Mesothelial cell of epicardium (in vitro differentiated cells): ENCODE data around the gene ZNF219. TPM values are rescaled to one million over a fixed set of nuclear protein-coding genes. Genes with fewer than 3 reads are reported as not detected.

Source experiments
- DNase-seq, 2 experiments: peaks; one replicate each; pipeline ENCODE4 v3.0.0; 2021; ENCODE audit warnings: low spot score in 2 of 2; ENCODE audit not compliant: unreplicated experiment in 2 of 2
- H3K27ac Mint-ChIP-seq: 2 replicates; pipeline ENCODE4 v1.8.0; 2021; ENCODE audit warnings: mixed read lengths
- H3K27me3 Mint-ChIP-seq: 2 replicates; pipeline ENCODE4 v1.8.0; 2021; ENCODE audit warnings: low read depth, mixed read lengths
- H3K36me3 Mint-ChIP-seq: 2 replicates; pipeline ENCODE4 v1.8.0; 2021; ENCODE audit warnings: mixed read lengths
- H3K4me1 Mint-ChIP-seq: 2 replicates; pipeline ENCODE4 v1.8.0; 2021; ENCODE audit warnings: mixed read lengths
- H3K4me3 Mint-ChIP-seq: 2 replicates; pipeline ENCODE4 v1.8.0; 2021; ENCODE audit warnings: mild to moderate bottlenecking, moderate library complexity, mixed read lengths
- H3K9me3 Mint-ChIP-seq: 2 replicates; pipeline ENCODE4 v1.8.0; 2021; ENCODE audit warnings: mixed read lengths
- CTCF ChIP-seq: fragments of 200-600 bp; sonication (generic); IDR thresholded peaks from one replicate; pipeline ENCODE4 v1.5.0; 2021; ENCODE audit warnings: antibody characterized with exemption; ENCODE audit not compliant: unreplicated experiment
- total RNA-seq: library from RNA; stranded (reverse); gene quantifications from 3 replicates; pipeline ENCODE4 v1.2.1, GENCODE V29; 2021

ZNF219 gene
- total RNA-seq, 1 donor from 2014 or later = 75.2 TPM

- Mint-ChIP-seq H3K4me1 (peaks cover 36% of the 10 kb centered on the region), H3K36me3 (no peaks in the 10 kb centered on the region), H3K27me3 (no peaks in the 10 kb centered on the region), H3K27ac (no peak overlapping the region), H3K9me3 (no peaks in the 10 kb centered on the region), H3K4me3 (no peak overlapping the region)
- TF ChIP-seq CTCF = no peak
- no peak for DNase-seq
These were observed 11.1 kb upstream of the ZNF219 start for GRCh38 chr14:21109377-21110138.

- Mint-ChIP-seq H3K4me3 (no peak overlapping the region), H3K4me1 (peaks cover 38% of the 10 kb centered on the region), H3K27ac (no peak overlapping the region), H3K27me3 (no peaks in the 10 kb centered on the region), H3K36me3 (no peaks in the 10 kb centered on the region), H3K9me3 (no peaks in the 10 kb centered on the region)
- no peak for TF ChIP-seq CTCF
- no peak for DNase-seq
These were observed 10.3 kb upstream of the ZNF219 start for GRCh38 chr14:21108791-21109190.

- no peak for TF ChIP-seq CTCF
- H3K36me3 Mint-ChIP-seq = no peaks in the 10 kb centered on the region
- no peaks in the 10 kb centered on the region for H3K9me3 Mint-ChIP-seq
- no peaks in the 10 kb centered on the region for H3K27me3 Mint-ChIP-seq
- peaks cover 50% of the 10 kb centered on the region for H3K4me1 Mint-ChIP-seq
- DNase-seq = no peak
- peak overlapping the region; percentile 64 for H3K27ac Mint-ChIP-seq
- no peak overlapping the region for H3K4me3 Mint-ChIP-seq
These were observed 8.9 kb upstream of the ZNF219 start for GRCh38 chr14:21107283-21107800.

GRCh38 chr14:21106498-21107282 lies 8.2 kb upstream of the ZNF219 start:
- DNase-seq = peak in 1 of 2 experiments; percentile 82
- peak; percentile 70 for TF ChIP-seq CTCF
- Mint-ChIP-seq H3K9me3 (no peaks in the 10 kb centered on the region), H3K4me1 (peaks cover 54% of the 10 kb centered on the region), H3K27me3 (no peaks in the 10 kb centered on the region), H3K36me3 (no peaks in the 10 kb centered on the region), H3K4me3 (peak overlapping the region; percentile 14), H3K27ac (peak overlapping the region; percentile 64)

- Mint-ChIP-seq H3K4me3 (no peak overlapping the region), H3K4me1 (peaks cover 54% of the 10 kb centered on the region), H3K27ac (peak overlapping the region; percentile 64), H3K36me3 (no peaks in the 10 kb centered on the region), H3K9me3 (no peaks in the 10 kb centered on the region), H3K27me3 (no peaks in the 10 kb centered on the region)
- no peak for TF ChIP-seq CTCF
- no peak for DNase-seq
These were observed 7.7 kb upstream of the ZNF219 start for GRCh38 chr14:21106176-21106497.
